ENCODE measurements around the gene ISLR. TPM values are rescaled to one million over a fixed set of nuclear protein-coding genes. Genes with fewer than 3 reads are reported as not detected.
"Not testable (repeated sequence)": the region's sequence is repeated elsewhere in the genome, so short reads cannot be mapped to it uniquely, and the experiment has no call there.

The ISLR gene
- total and polyA plus RNA-seq, 3 experiments from 2014 or later: not detected

GRCh38 chr15:74159773-74160172 lies 13.7 kb upstream of the ISLR start:
- Mint-ChIP-seq H3K27ac (no peak overlapping the region), H3K9me3 (peaks cover 0 to 4% (median 0%) of the 10 kb centered on the region in 5 donors), H3K4me3 (no peak overlapping the region), H3K27me3 (peaks cover 20 to 51% of the 10 kb centered on the region in 2 donors), H3K36me3 (no peaks in the 10 kb centered on the region), H3K4me1 (peaks cover 4 to 16% (median 5%) of the 10 kb centered on the region in 3 donors)
- Histone ChIP-seq H3K9me3 (ENCODE audit: low read length) (no peaks in the 10 kb centered on the region), H3K4me1 (ENCODE audit: insufficient read depth, low read length) (no peaks in the 10 kb centered on the region), H3K27me3 (ENCODE audit: insufficient read depth, low read length, poor library complexity, severe bottlenecking) (no peaks in the 10 kb centered on the region), H3K27ac (ENCODE audit: low read depth, low read length) (no peak overlapping the region), H3K36me3 (ENCODE audit: insufficient read depth, low read length) (no peaks in the 10 kb centered on the region), H3K4me3 (ENCODE audit: low read length) (no peak overlapping the region)
- no peak for DNase-seq
- POLR2A ChIA-PET: no interaction called here
- CTCF ChIA-PET: no interaction called here

- POLR2A ChIA-PET; DNase-seq; H3K4me3 ChIP-seq (ENCODE audit: low read length); H3K27ac Mint-ChIP-seq; H3K27ac ChIP-seq (ENCODE audit: low read depth, low read length); H3K36me3 Mint-ChIP-seq; H3K27me3 ChIP-seq (ENCODE audit: insufficient read depth, low read length, poor library complexity, severe bottlenecking); CTCF ChIA-PET; H3K4me3 Mint-ChIP-seq; H3K9me3 ChIP-seq (ENCODE audit: low read length); H3K36me3 ChIP-seq (ENCODE audit: insufficient read depth, low read length); H3K9me3 Mint-ChIP-seq; H3K4me1 ChIP-seq (ENCODE audit: insufficient read depth, low read length): not testable (repeated sequence)
- Mint-ChIP-seq H3K27me3 (peaks cover 17 to 51% of the 10 kb centered on the region in 2 donors), H3K4me1 (peaks cover 4 to 16% (median 5%) of the 10 kb centered on the region in 3 donors)
These were observed 13.1 kb upstream of the ISLR start for GRCh38 chr15:74160390-74160789.

- CTCF ChIA-PET; H3K27me3 ChIP-seq (ENCODE audit: insufficient read depth, low read length, poor library complexity, severe bottlenecking); H3K4me1 ChIP-seq (ENCODE audit: insufficient read depth, low read length); H3K9me3 ChIP-seq (ENCODE audit: low read length); H3K36me3 ChIP-seq (ENCODE audit: insufficient read depth, low read length); H3K9me3 Mint-ChIP-seq; H3K27ac ChIP-seq (ENCODE audit: low read depth, low read length); H3K27ac Mint-ChIP-seq; POLR2A ChIA-PET; H3K4me3 Mint-ChIP-seq; DNase-seq; H3K36me3 Mint-ChIP-seq; H3K4me3 ChIP-seq (ENCODE audit: low read length): not testable (repeated sequence)
- Mint-ChIP-seq H3K4me1 (peaks cover under 1 to 11% (median under 1%) of the 10 kb centered on the region in 3 donors), H3K27me3 (peaks cover 15 to 49% of the 10 kb centered on the region in 2 donors)
These were observed 11.3 kb upstream of the ISLR start for GRCh38 chr15:74162195-74162536.

GRCh38 chr15:74165461-74165860 lies 8.0 kb upstream of the ISLR start:
- Histone ChIP-seq H3K27ac (ENCODE audit: low read depth, low read length) (no peak overlapping the region), H3K27me3 (ENCODE audit: insufficient read depth, low read length, poor library complexity, severe bottlenecking) (no peaks in the 10 kb centered on the region), H3K9me3 (ENCODE audit: low read length) (no peaks in the 10 kb centered on the region), H3K36me3 (ENCODE audit: insufficient read depth, low read length) (no peaks in the 10 kb centered on the region), H3K4me1 (ENCODE audit: insufficient read depth, low read length) (no peaks in the 10 kb centered on the region), H3K4me3 (ENCODE audit: low read length) (no peak overlapping the region)
- POLR2A ChIA-PET: no interaction called here
- Mint-ChIP-seq H3K9me3 (peaks cover 0 to 6% (median 3%) of the 10 kb centered on the region in 5 donors), H3K4me3 (no peak overlapping the region), H3K27ac (no peak overlapping the region), H3K4me1 (no peaks in the 10 kb centered on the region), H3K27me3 (peaks cover 13 to 38% of the 10 kb centered on the region in 2 donors), H3K36me3 (no peaks in the 10 kb centered on the region)
- CTCF ChIA-PET: no interaction called here
- DNase-seq: no peak

GRCh38 chr15:74167891-74168331 lies 5.6 kb upstream of the ISLR start:
- Histone ChIP-seq H3K36me3 (ENCODE audit: insufficient read depth, low read length) (no peaks in the 10 kb centered on the region), H3K4me3 (ENCODE audit: low read length) (no peak overlapping the region), H3K27ac (ENCODE audit: low read depth, low read length) (no peak overlapping the region), H3K9me3 (ENCODE audit: low read length) (no peaks in the 10 kb centered on the region), H3K4me1 (ENCODE audit: insufficient read depth, low read length) (no peaks in the 10 kb centered on the region), H3K27me3 (ENCODE audit: insufficient read depth, low read length, poor library complexity, severe bottlenecking) (no peaks in the 10 kb centered on the region)
- H3K4me3 Mint-ChIP-seq: no peak overlapping the region
- no peaks in the 10 kb centered on the region for H3K36me3 Mint-ChIP-seq
- H3K27me3 Mint-ChIP-seq: peaks cover 13 to 28% of the 10 kb centered on the region in 2 donors
- no peak for DNase-seq
- H3K9me3 Mint-ChIP-seq: peaks cover 0 to 6% (median 3%) of the 10 kb centered on the region in 5 donors
- no peak overlapping the region for H3K27ac Mint-ChIP-seq
- ChIA-PET POLR2A (no interaction called here), CTCF (no interaction called here)
- H3K4me1 Mint-ChIP-seq: no peaks in the 10 kb centered on the region

- no peaks in the 10 kb centered on the region for H3K36me3 ChIP-seq (ENCODE audit: insufficient read depth, low read length)
- DNase-seq: no peak
- no peak overlapping the region for H3K27ac Mint-ChIP-seq
These were observed 4.8 kb upstream of the ISLR start for GRCh38 chr15:74168711-74169126.

GRCh38 chr15:74170071-74170844 lies 3.3 kb upstream of the ISLR start:
- ChIA-PET CTCF (no interaction called here), POLR2A (no interaction called here)
- no peaks in the 10 kb centered on the region for H3K36me3 ChIP-seq (ENCODE audit: insufficient read depth, low read length)
- H3K27me3 ChIP-seq (ENCODE audit: insufficient read depth, low read length, poor library complexity, severe bottlenecking): no peaks in the 10 kb centered on the region
- Mint-ChIP-seq H3K27me3 (peaks cover 4 to 12% of the 10 kb centered on the region in 2 donors), H3K27ac (peak overlapping the region in 1 of 8 donors; percentile 63), H3K9me3 (no peaks in the 10 kb centered on the region), H3K4me1 (no peaks in the 10 kb centered on the region), H3K4me3 (no peak overlapping the region), H3K36me3 (no peaks in the 10 kb centered on the region)
- DNase-seq: no peak
- H3K9me3 ChIP-seq (ENCODE audit: low read length): no peaks in the 10 kb centered on the region
- no peak overlapping the region for H3K27ac ChIP-seq (ENCODE audit: low read depth, low read length)
- H3K4me3 ChIP-seq (ENCODE audit: low read length): no peak overlapping the region
- H3K4me1 ChIP-seq (ENCODE audit: insufficient read depth, low read length): no peaks in the 10 kb centered on the region

More at GRCh38 chr15:74168711-74169126, 4.8 kb upstream of the ISLR start:
- ChIA-PET POLR2A (no interaction called here), CTCF (no interaction called here)
- H3K4me1 Mint-ChIP-seq: no peaks in the 10 kb centered on the region
- Histone ChIP-seq H3K27me3 (ENCODE audit: insufficient read depth, low read length, poor library complexity, severe bottlenecking) (no peaks in the 10 kb centered on the region), H3K27ac (ENCODE audit: low read depth, low read length) (no peak overlapping the region), H3K4me3 (ENCODE audit: low read length) (no peak overlapping the region), H3K4me1 (ENCODE audit: insufficient read depth, low read length) (no peaks in the 10 kb centered on the region), H3K9me3 (ENCODE audit: low read length) (no peaks in the 10 kb centered on the region)
- no peaks in the 10 kb centered on the region for H3K36me3 Mint-ChIP-seq
- H3K9me3 Mint-ChIP-seq: peaks cover 0 to 6% (median 3%) of the 10 kb centered on the region in 5 donors
- H3K4me3 Mint-ChIP-seq: no peak overlapping the region
- H3K27me3 Mint-ChIP-seq: peaks cover 7 to 25% of the 10 kb centered on the region in 2 donors

- Histone ChIP-seq H3K4me3 (ENCODE audit: low read length) (no peak overlapping the region), H3K36me3 (ENCODE audit: insufficient read depth, low read length) (no peaks in the 10 kb centered on the region), H3K27me3 (ENCODE audit: insufficient read depth, low read length, poor library complexity, severe bottlenecking) (no peaks in the 10 kb centered on the region), H3K9me3 (ENCODE audit: low read length) (no peaks in the 10 kb centered on the region), H3K27ac (ENCODE audit: low read depth, low read length) (no peak overlapping the region), H3K4me1 (ENCODE audit: insufficient read depth, low read length) (no peaks in the 10 kb centered on the region)
- Mint-ChIP-seq H3K27ac (no peak overlapping the region), H3K4me3 (no peak overlapping the region), H3K36me3 (no peaks in the 10 kb centered on the region), H3K4me1 (no peaks in the 10 kb centered on the region), H3K9me3 (no peaks in the 10 kb centered on the region), H3K27me3 (peaks cover 4 to 9% of the 10 kb centered on the region in 2 donors)
- POLR2A ChIA-PET: no interaction called here
- CTCF ChIA-PET: no interaction called here
- no peak for DNase-seq
These were observed 2.5 kb upstream of the ISLR start for GRCh38 chr15:74170875-74171578.
